ENCODE measurements around the gene BARHL1.

BARHL1 gene

DNA sequence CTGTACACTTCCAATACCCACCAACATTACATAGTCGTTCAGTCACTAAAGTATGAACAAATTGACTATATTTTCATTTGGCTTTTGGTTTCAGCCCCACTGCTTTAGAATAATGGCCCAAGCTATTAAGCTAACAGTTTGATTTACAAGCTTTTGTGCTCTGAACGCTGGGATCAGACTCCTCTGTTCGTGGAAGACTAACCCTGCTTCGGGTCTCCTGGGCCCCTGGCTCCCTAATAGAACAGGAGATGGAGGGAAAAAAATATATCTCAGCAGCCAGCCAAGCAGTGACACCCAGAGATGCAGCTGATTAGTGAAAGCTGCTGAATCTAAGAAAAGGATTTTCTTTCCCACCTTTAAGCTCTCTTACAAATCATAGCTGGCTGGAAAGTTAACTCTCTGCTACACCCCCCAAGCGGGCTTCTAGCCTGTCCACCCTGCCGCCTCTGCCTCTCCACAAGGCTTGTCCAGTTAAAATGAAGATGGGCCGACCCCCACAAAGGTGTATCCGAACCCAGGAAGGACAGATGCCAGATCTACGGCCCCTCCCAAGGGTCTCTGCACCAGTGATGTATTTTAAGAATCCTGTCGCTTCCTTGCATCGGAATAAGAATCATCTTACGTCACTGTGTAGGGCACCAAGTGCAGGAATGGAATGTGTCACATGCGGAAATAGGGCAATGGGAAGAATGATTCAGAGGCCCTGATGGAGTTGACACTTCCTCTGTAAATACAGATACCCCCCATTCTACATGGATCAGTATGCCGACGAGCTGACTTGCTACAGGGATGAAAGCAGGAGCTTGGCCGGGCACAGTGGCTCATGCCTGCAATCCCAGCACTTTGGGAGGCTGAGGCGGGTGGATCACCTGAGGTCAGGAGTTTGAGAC is 33.4 kb upstream of the BARHL1 start:
- H3K9me3 ChIP-seq (ENCODE audit: low read depth, low read length), result no peaks in the 10 kb centered on the region
- H3K36me3 ChIP-seq (ENCODE audit: insufficient read depth, low read length), result no peaks in the 10 kb centered on the region
- H3K9ac ChIP-seq (ENCODE audit: insufficient read length), result no peak overlapping the region
- DNase-seq (ENCODE audit: low read depth, low spot score), result no peak
- no peak overlapping the region for H3K4me3 ChIP-seq
- TF ChIP-seq POLR2AphosphoS5 (IDR thresholded peaks at IDR 0.05; ENCODE audit: borderline replicate concordance, low read depth, low read length) (no peak), FOXP2 (optimal IDR thresholded peaks at IDR 0.05; ENCODE audit: control extremely low read depth, extremely low read length, insufficient read depth) (no peak), EZH2 (IDR thresholded peaks at IDR 0.05) (no peak)
- no peak overlapping the region for H3K27ac ChIP-seq

DNA sequence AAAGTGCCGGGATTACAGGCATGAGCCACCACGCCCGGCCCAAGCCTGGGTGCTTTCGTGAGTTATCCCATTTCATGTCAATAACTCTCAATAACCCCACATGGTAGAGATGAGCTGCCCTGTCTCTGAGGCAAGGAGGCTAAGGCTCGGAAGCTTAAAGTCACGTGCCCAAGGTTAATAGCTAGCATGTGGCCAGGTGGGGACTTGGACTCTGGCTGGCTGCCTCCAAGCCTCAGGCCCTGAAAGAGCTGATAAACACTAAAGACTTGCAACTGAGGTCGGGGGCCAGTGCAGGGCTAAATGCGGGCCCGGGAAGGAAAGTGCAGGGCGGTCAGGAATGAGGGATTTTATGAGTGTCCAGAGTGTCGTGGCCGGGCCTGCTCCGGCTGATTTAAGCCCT is 30.9 kb upstream of the BARHL1 start:
- TF ChIP-seq POLR2AphosphoS5 (IDR thresholded peaks at IDR 0.05; ENCODE audit: borderline replicate concordance, low read depth, low read length) (no peak), FOXP2 (optimal IDR thresholded peaks at IDR 0.05; ENCODE audit: control extremely low read depth, extremely low read length, insufficient read depth) (no peak), EZH2 (IDR thresholded peaks at IDR 0.05) (no peak)
- no peak overlapping the region for H3K27ac ChIP-seq
- no peak overlapping the region for H3K4me3 ChIP-seq
- no peaks in the 10 kb centered on the region for H3K9me3 ChIP-seq (ENCODE audit: low read depth, low read length)
- no peaks in the 10 kb centered on the region for H3K36me3 ChIP-seq (ENCODE audit: insufficient read depth, low read length)
- no peak overlapping the region for H3K9ac ChIP-seq (ENCODE audit: insufficient read length)
- DNase-seq (ENCODE audit: low read depth, low spot score), result no peak

DNA sequence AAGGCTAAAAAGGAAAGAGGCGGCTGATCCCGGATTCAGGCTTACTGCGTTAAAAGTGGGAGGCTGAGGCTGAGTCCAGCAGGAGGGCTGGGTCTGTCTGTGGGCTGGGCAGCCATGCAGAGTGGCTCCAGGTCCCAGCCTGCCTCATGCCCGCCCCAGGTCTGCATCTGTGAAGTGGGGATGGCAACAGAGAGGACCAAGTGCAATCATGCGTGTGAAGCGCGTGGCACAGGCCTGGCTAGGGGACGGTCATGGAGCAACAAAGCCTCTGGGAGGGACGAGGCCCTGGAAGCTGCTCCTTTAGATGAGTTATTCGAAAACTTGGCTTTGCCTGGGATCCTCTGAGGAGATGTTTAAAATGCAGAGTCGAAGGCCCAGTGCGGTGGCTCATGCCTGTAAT is 30.4 kb upstream of the BARHL1 start:
- H3K9ac ChIP-seq (ENCODE audit: insufficient read length), result no peak overlapping the region
- no peaks in the 10 kb centered on the region for H3K36me3 ChIP-seq (ENCODE audit: insufficient read depth, low read length)
- H3K9me3 ChIP-seq (ENCODE audit: low read depth, low read length), result no peaks in the 10 kb centered on the region
- no peak overlapping the region for H3K27ac ChIP-seq
- no peak for DNase-seq (ENCODE audit: low read depth, low spot score)
- TF ChIP-seq EZH2 (IDR thresholded peaks at IDR 0.05), result no peak
- TF ChIP-seq FOXP2 (optimal IDR thresholded peaks at IDR 0.05; ENCODE audit: control extremely low read depth, extremely low read length, insufficient read depth), result no peak
- TF ChIP-seq POLR2AphosphoS5 (IDR thresholded peaks at IDR 0.05; ENCODE audit: borderline replicate concordance, low read depth, low read length), result no peak
- H3K4me3 ChIP-seq, result no peak overlapping the region

DNA sequence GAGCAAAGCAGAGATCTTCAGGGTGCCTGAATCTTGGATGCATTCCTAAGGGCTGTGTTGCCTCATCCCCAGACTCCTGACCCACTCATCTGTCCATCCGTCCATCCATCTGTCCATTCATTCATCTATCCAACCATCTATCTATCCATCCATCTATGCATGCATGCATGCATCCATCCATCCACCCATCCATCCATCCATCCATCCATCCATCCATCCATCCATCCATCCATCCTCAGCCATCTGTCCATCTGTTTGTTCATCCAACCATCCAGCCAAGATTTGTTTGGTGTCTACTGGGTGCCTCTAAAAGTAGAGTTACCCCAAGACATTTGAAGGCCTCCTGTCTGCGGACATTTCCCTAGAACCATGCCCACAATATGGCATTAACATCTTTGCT is 27.7 kb upstream of the BARHL1 start:
- no peak overlapping the region for H3K9ac ChIP-seq (ENCODE audit: insufficient read length)
- no peak overlapping the region for H3K27ac ChIP-seq
- no peaks in the 10 kb centered on the region for H3K9me3 ChIP-seq (ENCODE audit: low read depth, low read length)
- H3K36me3 ChIP-seq (ENCODE audit: insufficient read depth, low read length), result no peaks in the 10 kb centered on the region
- no peak for TF ChIP-seq EZH2 (IDR thresholded peaks at IDR 0.05)
- TF ChIP-seq FOXP2 (optimal IDR thresholded peaks at IDR 0.05; ENCODE audit: control extremely low read depth, extremely low read length, insufficient read depth), result no peak
- TF ChIP-seq POLR2AphosphoS5 (IDR thresholded peaks at IDR 0.05; ENCODE audit: borderline replicate concordance, low read depth, low read length), result no peak
- no peak for DNase-seq (ENCODE audit: low read depth, low spot score)
- no peak overlapping the region for H3K4me3 ChIP-seq

DNA sequence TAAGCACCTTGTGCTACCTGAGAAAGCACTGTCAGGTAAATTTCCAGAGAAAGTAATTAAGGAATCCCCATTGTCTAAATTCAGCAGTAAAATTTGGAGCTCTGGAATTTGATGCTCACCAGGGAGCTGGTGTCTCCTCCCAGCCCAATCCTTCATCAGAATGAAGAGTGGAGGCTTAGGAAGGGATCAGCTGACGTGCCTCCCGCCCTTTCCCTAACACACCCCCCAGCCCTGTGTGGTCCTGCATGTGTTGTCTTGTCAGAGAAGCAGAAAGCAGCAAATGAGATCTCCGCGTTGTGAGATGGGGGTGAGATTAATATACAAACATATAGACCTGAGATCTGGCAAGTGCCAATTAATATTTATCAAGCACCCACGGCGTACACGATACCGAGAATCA is 26.9 kb upstream of the BARHL1 start:
- Histone ChIP-seq H3K4me3 (no peak overlapping the region), H3K9ac (ENCODE audit: insufficient read length) (no peak overlapping the region), H3K36me3 (ENCODE audit: insufficient read depth, low read length) (no peaks in the 10 kb centered on the region), H3K27ac (no peak overlapping the region), H3K9me3 (ENCODE audit: low read depth, low read length) (no peaks in the 10 kb centered on the region)
- DNase-seq (ENCODE audit: low read depth, low spot score), result no peak
- TF ChIP-seq FOXP2 (optimal IDR thresholded peaks at IDR 0.05; ENCODE audit: control extremely low read depth, extremely low read length, insufficient read depth) (no peak), POLR2AphosphoS5 (IDR thresholded peaks at IDR 0.05; ENCODE audit: borderline replicate concordance, low read depth, low read length) (no peak), EZH2 (IDR thresholded peaks at IDR 0.05) (no peak)

- H3K4me3 ChIP-seq, result no peak overlapping the region
- TF ChIP-seq EZH2 (IDR thresholded peaks at IDR 0.05), result no peak
- TF ChIP-seq FOXP2 (optimal IDR thresholded peaks at IDR 0.05; ENCODE audit: control extremely low read depth, extremely low read length, insufficient read depth), result no peak
- no peak for TF ChIP-seq POLR2AphosphoS5 (IDR thresholded peaks at IDR 0.05; ENCODE audit: borderline replicate concordance, low read depth, low read length)
- no peak overlapping the region for H3K27ac ChIP-seq
- DNase-seq (ENCODE audit: low read depth, low spot score), result no peak
- H3K36me3 ChIP-seq (ENCODE audit: insufficient read depth, low read length), result no peaks in the 10 kb centered on the region
- no peaks in the 10 kb centered on the region for H3K9me3 ChIP-seq (ENCODE audit: low read depth, low read length)
- no peak overlapping the region for H3K9ac ChIP-seq (ENCODE audit: insufficient read length)
Observed at GRCh38 chr9:132556235-132556634, 26.2 kb upstream of the BARHL1 start.

DNA sequence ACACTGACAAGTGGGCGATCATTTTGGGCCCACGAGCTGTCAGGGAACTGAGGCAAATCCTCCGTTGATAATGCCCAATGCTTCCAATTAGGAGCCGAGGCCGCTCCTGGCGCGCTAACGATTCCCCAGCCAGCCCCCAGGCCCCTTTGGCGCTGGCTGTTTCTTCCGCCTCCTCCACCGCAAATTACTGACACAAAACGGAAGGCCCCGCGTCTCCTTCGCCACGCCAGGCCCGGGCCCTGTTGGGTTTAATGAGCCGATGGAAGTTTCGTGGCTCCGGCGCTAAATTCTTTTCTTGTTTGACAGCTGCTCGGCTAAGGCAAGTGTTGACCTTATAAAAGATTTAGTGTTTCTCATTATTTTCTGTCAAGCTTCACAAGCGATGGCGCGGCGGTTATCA is 25.7 kb upstream of the BARHL1 start:
- no peaks in the 10 kb centered on the region for H3K9me3 ChIP-seq (ENCODE audit: low read depth, low read length)
- H3K27ac ChIP-seq, result no peak overlapping the region
- no peak for DNase-seq (ENCODE audit: low read depth, low spot score)
- TF ChIP-seq EZH2 (IDR thresholded peaks at IDR 0.05) (peak; percentile 21), FOXP2 (optimal IDR thresholded peaks at IDR 0.05; ENCODE audit: control extremely low read depth, extremely low read length, insufficient read depth) (no peak)
- no peak overlapping the region for H3K9ac ChIP-seq (ENCODE audit: insufficient read length)
- no peaks in the 10 kb centered on the region for H3K36me3 ChIP-seq (ENCODE audit: insufficient read depth, low read length)
- H3K4me3 ChIP-seq, result no peak overlapping the region

DNA sequence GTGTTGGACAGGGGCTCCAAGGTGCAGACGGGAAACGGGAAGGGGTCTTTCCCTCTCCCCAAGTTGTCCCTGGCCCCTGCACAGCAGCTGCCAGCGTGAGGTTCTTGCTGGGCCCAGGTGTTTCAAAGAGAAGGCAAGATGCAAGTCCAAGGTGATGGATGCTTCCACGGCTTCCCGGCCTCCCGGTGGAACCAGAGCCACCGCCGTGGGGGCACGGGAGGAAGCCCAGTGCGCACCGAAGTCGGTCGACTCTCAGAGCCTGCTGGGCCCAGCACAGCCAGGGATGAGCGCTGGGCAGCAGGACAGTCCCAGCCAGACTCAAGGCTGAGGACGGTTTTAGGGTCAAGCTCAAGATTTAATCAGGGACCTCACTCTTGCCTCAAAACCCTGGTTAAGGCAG is 25.2 kb upstream of the BARHL1 start:
- no peak overlapping the region for H3K9ac ChIP-seq (ENCODE audit: insufficient read length)
- TF ChIP-seq POLR2AphosphoS5 (IDR thresholded peaks at IDR 0.05; ENCODE audit: borderline replicate concordance, low read depth, low read length), result no peak
- TF ChIP-seq EZH2 (IDR thresholded peaks at IDR 0.05), result peak; percentile 11
- H3K9me3 ChIP-seq (ENCODE audit: low read depth, low read length), result no peaks in the 10 kb centered on the region
- H3K4me3 ChIP-seq, result no peak overlapping the region
- H3K27ac ChIP-seq, result no peak overlapping the region
- no peak for DNase-seq (ENCODE audit: low read depth, low spot score)
- H3K36me3 ChIP-seq (ENCODE audit: insufficient read depth, low read length), result no peaks in the 10 kb centered on the region

DNA sequence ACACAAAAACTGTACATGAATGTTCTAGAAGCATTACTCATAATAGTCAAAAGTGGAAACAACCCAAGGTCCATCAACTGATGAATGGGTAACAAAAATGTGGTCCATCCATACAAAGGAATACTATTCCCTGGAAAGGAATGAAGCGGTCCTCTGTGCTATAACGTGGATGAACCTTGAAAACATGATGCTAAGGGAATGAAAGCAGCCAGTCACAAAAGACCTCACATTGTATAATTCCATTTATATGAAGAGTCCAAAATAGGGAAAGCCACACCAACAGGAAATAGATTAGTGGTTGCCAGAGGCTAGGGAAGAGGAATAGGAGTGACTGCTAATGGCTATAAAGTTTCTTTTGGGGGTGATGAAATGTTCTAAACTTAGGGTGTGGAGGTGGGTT is 22.7 kb upstream of the BARHL1 start:
- DNase-seq (ENCODE audit: low read depth, low spot score), result no peak
- H3K9ac ChIP-seq (ENCODE audit: insufficient read length), result no peak overlapping the region
- no peaks in the 10 kb centered on the region for H3K9me3 ChIP-seq (ENCODE audit: low read depth, low read length)
- H3K36me3 ChIP-seq (ENCODE audit: insufficient read depth, low read length), result no peaks in the 10 kb centered on the region
- TF ChIP-seq FOXP2 (optimal IDR thresholded peaks at IDR 0.05; ENCODE audit: control extremely low read depth, extremely low read length, insufficient read depth), result no peak
- no peak for TF ChIP-seq POLR2AphosphoS5 (IDR thresholded peaks at IDR 0.05; ENCODE audit: borderline replicate concordance, low read depth, low read length)
- TF ChIP-seq EZH2 (IDR thresholded peaks at IDR 0.05), result no peak
- H3K27ac ChIP-seq, result no peak overlapping the region
- H3K4me3 ChIP-seq, result no peak overlapping the region

Measured in SK-N-MC (cell line).